GM19328 (cell line): ENCODE measurements around the gene FCHSD2.
"Not testable (repeated sequence)": the region's sequence is repeated elsewhere in the genome, so short reads cannot be mapped to it uniquely, and the experiment has no call there.

ENCODE experiments used
- ATAC-seq: cut with Tn5 transposase; IDR thresholded peaks from one replicate; pipeline ENCODE4 v1.9.1; 2021; ENCODE audit warnings: mild to moderate bottlenecking, moderate library complexity; ENCODE audit not compliant: unreplicated experiment

The FCHSD2 gene

GRCh38 chr11:73072935-73073481, 69.1 kb downstream of the FCHSD2 start:
- no peak for ATAC-seq

DNA sequence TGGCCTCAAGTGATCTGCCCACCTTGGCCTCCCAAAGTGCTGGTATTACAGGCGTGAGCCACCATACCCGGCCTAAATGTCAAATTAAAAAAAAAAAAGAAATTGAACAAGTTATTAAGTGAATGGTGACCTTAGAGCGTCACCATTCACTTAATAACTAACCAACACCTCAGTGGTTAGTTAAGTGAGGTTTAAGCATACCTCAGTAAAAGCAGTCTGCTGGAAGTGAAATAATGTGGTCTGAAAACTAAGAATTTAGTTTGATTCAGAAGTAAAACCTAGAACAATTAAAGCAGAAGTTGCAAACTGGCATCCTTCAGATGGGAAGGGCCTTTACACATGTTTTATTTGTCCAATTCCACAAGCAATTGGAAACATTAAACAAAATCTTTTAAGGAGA, 71.5 kb downstream of the FCHSD2 start:
- ATAC-seq, result no peak

DNA sequence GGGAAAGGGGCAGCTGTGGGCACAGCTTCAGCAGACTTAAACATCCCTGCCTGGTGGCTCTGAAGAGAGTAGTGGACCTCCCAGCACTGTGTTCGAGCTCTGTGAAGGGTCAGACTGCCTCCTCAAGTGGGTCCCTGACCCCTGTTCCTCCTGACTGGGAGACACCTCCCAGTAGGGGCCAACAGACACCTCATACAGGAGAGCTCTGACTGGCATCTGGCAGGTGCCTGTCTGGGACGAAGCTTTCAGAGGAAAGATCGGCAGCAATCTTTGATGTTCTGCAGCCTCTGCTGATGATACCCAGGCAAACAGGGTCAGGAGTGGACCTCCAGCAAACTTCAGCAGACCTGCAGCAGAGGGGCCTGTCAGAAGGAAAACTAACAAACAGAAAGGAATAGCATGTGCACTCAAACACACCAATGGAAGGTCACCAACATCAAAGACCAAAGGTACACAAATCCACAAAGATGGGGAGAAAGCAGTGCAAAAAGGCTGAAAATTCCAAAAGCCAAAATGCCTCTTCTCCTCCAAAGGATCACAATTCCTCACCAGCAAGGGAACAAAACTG, 80.2 kb downstream of the FCHSD2 start:
- ATAC-seq, result not testable (repeated sequence)

GRCh38 chr11:73061434-73061833, 80.7 kb downstream of the FCHSD2 start:
- ATAC-seq, result not testable (repeated sequence)

DNA sequence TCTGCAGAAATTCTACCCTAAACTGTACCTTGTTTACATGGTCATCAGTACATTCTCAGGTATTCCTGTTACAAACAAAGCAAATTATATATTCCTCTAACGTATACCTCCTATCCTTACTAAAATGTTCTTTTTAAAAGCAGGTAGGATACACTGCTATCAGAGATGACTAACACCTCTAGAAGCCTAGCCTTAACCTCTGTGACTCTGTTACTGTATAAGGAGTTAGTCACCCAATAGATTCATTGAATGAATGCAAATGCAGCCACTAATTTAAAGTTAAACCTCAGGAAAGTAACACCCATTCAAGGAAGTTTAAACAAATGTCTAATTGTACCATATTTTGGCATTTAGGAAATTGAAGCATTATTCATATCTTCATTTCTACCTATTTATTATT, 82.2 kb downstream of the FCHSD2 start:
- ATAC-seq, result no peak

- no peak for ATAC-seq
Measured at GRCh38 chr11:73058989-73059674, 83.0 kb downstream of the FCHSD2 start.

DNA sequence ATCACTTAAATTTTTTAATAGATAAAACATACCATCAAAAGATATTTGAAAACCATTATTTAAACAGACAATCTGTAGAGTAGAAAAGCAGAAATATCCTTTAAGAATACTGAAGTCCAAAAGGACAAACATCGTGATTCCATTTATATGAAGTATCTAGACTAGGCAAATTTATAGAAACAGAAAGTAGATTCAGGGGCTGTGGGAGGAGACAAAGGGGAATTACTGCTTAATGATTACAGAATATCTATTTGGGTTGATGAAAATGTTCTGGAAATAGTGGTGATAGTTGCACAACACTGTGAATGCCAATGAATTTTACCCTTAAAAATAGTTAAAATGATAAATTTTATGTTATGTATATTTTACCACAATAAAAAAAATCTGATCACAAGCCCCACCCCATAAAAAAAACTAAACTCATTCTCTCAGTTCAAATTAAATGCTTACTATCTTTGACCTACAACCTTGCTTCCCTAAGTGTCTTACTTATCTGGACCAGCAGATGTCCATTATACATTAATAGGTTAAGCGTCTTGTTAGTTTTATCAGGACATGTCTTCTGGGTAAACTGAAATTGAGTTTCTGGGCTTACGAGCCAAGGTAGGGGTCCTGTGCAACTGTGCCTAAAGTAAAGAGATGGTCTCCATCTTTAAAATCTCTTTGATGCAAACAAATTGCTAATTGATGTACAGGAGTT, 86.3 kb downstream of the FCHSD2 start:
- ATAC-seq, result no peak

DNA sequence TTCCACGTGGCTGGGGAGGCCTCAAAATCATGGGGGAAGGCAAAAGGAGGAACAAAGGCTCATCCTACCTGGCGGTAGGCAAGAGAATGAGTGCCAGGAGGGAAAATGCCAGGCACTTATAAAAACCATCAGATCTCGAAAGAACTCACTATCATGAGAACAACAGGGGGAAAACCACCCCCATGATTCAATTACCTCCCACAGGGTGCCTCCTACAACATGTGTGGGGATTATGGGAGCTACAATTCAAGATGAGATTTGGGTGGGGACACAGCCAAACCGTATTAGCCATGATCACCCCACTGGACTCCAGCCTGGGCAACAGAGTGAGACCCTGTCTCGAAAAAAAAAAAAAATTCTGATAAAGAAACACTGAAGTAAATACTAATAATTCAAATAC, 87.1 kb downstream of the FCHSD2 start:
- ATAC-seq, result no peak

GRCh38 chr11:73053964-73054363, 88.2 kb downstream of the FCHSD2 start:
- no peak for ATAC-seq

DNA sequence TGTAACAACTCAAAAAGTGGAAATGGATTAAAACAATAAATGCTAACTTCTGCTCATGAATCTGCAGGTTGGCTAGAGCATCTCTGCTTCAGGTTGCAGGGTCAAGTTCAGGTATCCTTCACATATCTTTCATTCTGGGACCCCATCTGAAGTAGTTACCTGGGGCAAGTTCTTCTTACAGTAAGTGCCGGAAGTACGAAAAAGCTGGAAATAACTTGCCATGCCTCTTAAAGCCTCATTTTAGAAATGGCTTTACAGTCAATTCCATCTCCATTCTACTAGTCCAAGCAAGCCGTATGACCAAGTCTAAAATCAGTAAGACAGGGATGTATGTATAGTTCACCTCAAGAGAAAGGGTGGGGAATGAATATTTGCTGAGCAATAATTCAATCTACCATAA, 93.7 kb downstream of the FCHSD2 start:
- ATAC-seq, result no peak

DNA sequence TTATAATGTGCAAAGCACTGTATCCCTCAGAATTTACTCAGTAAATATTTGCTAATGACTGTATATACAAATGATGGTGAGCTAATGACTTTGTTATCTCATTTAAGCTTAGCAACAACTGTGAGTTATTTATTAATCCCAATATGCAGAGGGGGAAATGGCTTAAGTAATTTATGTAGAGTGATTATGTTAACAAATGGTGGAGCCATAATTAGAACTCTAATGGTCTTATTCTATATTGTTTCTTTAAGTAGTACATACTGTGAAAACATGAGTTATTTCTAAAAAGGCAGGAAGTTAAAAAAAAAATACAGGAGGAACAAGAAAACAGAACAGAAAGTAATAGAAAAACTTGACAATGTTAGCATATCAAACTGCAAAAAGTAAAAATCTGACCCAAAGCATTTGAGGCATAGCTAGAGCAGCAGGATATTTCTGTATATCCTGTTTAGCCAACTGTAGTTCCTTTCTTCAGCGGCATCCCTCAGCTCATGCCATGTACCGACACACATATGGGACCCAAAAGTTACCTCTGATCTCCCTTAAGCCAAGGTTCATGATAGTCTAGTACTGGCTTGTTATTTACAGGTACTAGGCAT, 94.2 kb downstream of the FCHSD2 start:
- ATAC-seq, result no peak

GRCh38 chr11:73040046-73040445, 102.1 kb downstream of the FCHSD2 start:
- no peak for ATAC-seq

DNA sequence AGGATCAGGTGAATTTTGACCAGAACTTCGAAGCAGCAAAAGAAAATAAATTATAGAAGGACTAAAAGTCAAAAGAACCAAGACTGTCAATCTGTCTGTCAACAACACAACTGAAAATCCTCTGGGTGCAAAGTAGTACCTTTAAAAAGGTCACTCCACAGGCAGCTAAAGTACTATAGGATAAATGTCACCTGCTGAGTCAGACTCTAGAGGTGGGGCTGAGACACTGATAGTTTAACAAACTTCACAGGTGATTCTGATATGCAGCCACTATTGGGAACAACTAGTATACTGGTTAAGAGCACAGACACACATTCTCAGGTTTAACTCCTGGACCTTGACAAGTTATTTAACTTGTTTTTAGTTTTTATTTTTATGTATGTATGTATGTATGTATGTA, 107.3 kb downstream of the FCHSD2 start:
- no peak for ATAC-seq

GRCh38 chr11:73034331-73034730, 107.8 kb downstream of the FCHSD2 start:
- ATAC-seq, result no peak

- ATAC-seq, result no peak
Measured at GRCh38 chr11:73030130-73030529, 112.0 kb downstream of the FCHSD2 start.

GRCh38 chr11:73029403-73029802, 112.7 kb downstream of the FCHSD2 start:
- no peak for ATAC-seq

DNA sequence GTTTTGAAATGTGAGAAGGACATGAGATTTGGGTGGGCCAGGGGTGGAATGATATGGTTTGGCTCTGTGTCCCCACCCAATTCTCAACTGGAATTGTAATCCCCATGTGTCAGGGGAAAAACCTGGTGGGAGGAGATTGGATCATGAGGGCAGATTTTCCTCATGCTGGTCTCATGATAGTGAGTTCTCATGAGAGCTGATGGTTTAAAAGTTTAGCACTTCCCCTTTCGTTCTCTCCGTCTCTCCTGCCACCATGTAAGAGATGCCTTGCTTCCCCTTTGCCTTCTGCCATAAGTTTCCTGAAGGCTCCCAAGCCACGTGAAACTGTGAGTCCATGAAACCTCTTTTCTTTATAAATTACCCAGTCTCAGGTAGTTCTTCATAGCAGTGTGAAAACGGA, 113.5 kb downstream of the FCHSD2 start:
- no peak for ATAC-seq

- not testable (repeated sequence) for ATAC-seq
Measured at GRCh38 chr11:73027840-73028239, 114.3 kb downstream of the FCHSD2 start.

DNA sequence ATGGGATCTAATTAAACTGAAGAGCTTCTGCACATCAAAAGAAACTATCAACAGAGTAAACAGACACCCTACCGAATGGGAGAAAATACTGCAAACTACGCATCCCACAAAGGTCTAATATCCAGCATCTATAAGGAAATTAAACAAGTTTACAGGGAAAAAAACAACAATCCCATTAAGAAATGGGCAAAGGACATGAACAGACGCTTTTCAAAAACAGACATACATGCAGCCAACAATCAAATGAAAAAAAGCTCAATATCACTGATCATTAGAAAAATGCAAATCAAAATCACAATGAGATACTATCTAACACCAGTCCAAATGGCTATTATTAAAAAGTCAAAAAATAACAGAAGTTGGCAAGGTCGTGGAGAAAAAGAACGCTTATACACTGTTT, 117.5 kb downstream of the FCHSD2 start:
- no peak for ATAC-seq

DNA sequence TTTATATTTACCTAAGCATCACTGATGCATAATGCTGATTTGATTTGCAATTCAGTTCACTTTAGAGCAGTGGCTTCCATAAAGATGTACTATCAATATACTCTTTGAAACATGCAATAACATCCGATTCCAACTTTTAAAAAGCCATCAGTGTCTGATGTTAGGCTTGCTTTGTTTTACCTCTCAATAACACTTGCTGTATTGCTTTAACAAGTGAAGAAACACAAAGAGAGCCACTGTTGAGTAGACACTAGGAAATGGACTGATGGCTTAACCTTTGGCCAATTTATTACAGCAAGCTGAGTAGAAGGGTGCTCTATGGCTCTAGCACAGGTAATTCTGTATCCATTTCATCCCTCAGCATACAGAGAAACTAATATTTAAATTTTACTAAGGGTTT, 122.1 kb downstream of the FCHSD2 start:
- ATAC-seq, result no peak

DNA sequence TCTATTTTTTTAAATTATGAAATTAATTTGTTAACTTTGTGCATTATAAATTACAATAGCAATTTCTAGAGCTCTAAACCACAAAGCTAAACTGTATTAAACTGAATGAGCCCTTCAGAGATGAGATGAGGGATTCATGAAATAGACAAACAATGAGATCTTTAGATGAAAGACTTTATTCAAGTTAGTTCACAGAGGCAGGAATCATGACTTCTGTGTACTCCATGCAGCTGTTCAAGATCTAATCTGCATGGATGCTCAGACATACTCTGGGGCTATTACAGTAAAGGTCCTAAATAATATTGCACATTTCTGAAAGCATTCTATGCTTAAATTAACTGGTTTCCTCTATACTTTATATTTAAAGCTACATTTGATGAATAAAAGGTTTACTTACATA, 122.7 kb downstream of the FCHSD2 start:
- ATAC-seq, result no peak

DNA sequence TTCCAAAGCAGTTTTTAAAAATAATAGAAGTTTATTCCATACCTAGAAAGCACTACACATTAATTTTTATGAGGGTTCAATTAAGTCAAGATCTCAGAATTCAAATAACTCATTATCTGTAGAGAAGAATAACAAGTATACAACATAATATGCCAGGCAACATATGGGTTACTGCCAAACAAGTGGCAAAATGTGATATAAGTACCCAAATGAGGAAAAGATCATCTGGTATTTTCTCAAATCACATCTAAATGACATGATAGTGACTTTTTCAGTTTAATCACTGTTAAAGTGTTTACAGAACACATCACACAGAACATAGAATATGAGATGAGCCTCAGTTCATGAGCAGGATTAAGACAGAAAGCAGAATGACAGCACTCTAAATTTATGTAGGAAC, 123.3 kb downstream of the FCHSD2 start:
- no peak for ATAC-seq
